HepG2 (cell line): ENCODE data around the gene TEX35. TPM values are rescaled to one million over a fixed set of nuclear protein-coding genes. Genes with fewer than 3 reads are reported as not detected.

ENCODE experiments used
- ATAC-seq: fragments of 200-7000 bp; cut with Tn5 transposase; 3 replicates; pipeline ENCODE4 v1.9.1; 2020; ENCODE audit warnings: mild to moderate bottlenecking, moderate library complexity
- BruUV-seq: library from RNA; stranded (reverse); fragments of 400-500 nt; replicated peaks from 2 replicates; lab custom pipeline; 2021; lab: Mats Ljungman, UMichigan
- CTCF ChIA-PET: fragments of 300-600 bp; formaldehyde crosslinking; extraction: SDS; loops from one replicate; lab custom pipeline; 2021; ENCODE audit warnings: low total read pairs, inconsistent platforms, low intra/inter-chr PET ratio; lab: Yijun Ruan, JAX
- POLR2A ChIA-PET: fragments of 350-600 bp; sonication (Branson Sonifier 250); formaldehyde crosslinking; loops from one replicate; lab custom pipeline; 2020; ENCODE audit warnings: antibody characterized with exemption, inconsistent platforms; lab: Yijun Ruan, JAX
- DNase-seq: peaks from one replicate; pipeline ENCODE4 v3.0.0-alpha.2; 2015; ENCODE audit warnings: low spot score
- FAIRE-seq: peaks from 3 replicates; lab custom pipeline; 2011; peaks lifted over from hg19 to GRCh38; lab: Jason Lieb, UNC
- H2AFZ ChIP-seq: one replicate; pipeline ENCODE4 v1.6.1; 2011; ENCODE audit warnings: low read length, inconsistent platforms
- H3K27ac ChIP-seq: fragments of 300-600 bp; 3 replicates; pipeline ENCODE4 v1.8.0; 2011; ENCODE audit warnings: mixed run types, mild to moderate bottlenecking, mixed read lengths, low read length, inconsistent platforms; ENCODE audit not compliant: insufficient read depth; ENCODE audit errors: extremely low read length
- H3K27me3 ChIP-seq, 2 experiments: fragments of 200-600 bp in 1 of 2; 2 replicates in 1 of 2; 3 replicates in 1 of 2; pipeline versions ENCODE4 v1.6.0 to v1.8.0; 2011; ENCODE audit warnings: low read length in 2 of 2, mild to moderate bottlenecking in 2 of 2, moderate library complexity in 2 of 2, inconsistent platforms in 1 of 2; ENCODE audit not compliant: insufficient read depth in 2 of 2, control insufficient read depth in 1 of 2
- H3K36me3 ChIP-seq, 2 experiments: fragments of 200-600 bp in 1 of 2; replicated peaks in 1 of 2; 2 replicates in 1 of 2; 3 replicates in 1 of 2; pipeline versions ENCODE4 v1.5.1 to v1.8.0; 2011; ENCODE audit warnings: low read length in 2 of 2, inconsistent platforms in 1 of 2; ENCODE audit not compliant: insufficient read depth in 2 of 2, control insufficient read depth in 1 of 2
- H3K4me1 ChIP-seq: 2 replicates; pipeline ENCODE4 v1.5.1; 2012; ENCODE audit warnings: low read length, inconsistent platforms; ENCODE audit not compliant: insufficient read depth
- H3K4me2 ChIP-seq: 2 replicates; pipeline ENCODE4 v1.6.0; 2011; ENCODE audit warnings: low read depth, low read length, inconsistent platforms
- H3K4me3 ChIP-seq, 3 experiments: fragments of 200-600 bp in 1 of 3; sonication (generic), shearing (Covaris generic) in 1 of 3; replicated peaks in 1 of 3; 2 replicates each; pipeline ENCODE4 v1.5.1; 2011 to 2016; ENCODE audit warnings: low read length in 3 of 3, inconsistent platforms in 2 of 3, low read depth in 2 of 3, mild to moderate bottlenecking in 2 of 3, control low read depth in 1 of 3, mixed read lengths in 1 of 3; ENCODE audit not compliant: insufficient read depth in 1 of 3
- H3K79me2 ChIP-seq: one replicate; pipeline ENCODE4 v1.6.1; 2011; ENCODE audit warnings: low read length, inconsistent platforms; ENCODE audit not compliant: insufficient read depth
- H3K9ac ChIP-seq: 2 replicates; pipeline ENCODE4 v1.6.0; 2011; ENCODE audit warnings: mild to moderate bottlenecking, low read depth, low read length, inconsistent platforms; ENCODE audit not compliant: insufficient read depth
- H3K9me3 ChIP-seq: 2 replicates; pipeline ENCODE4 v1.5.1; 2012; ENCODE audit warnings: mild to moderate bottlenecking, low read length
- H4K20me1 ChIP-seq: 2 replicates; pipeline ENCODE4 v1.6.0; 2011; ENCODE audit warnings: inconsistent platforms, mild to moderate bottlenecking, low read length, moderate library complexity; ENCODE audit not compliant: insufficient read depth
- ZFP36L1 ChIP-seq: sonication (generic); formaldehyde crosslinking; IDR thresholded peaks from 2 replicates; pipeline ENCODE4 v1.8.0; 2022; ENCODE audit warnings: mild to moderate bottlenecking, missing genetic modification reagents, moderate library complexity
- ZNF644 ChIP-seq: IDR thresholded peaks from 2 replicates; pipeline ENCODE4 v1.6.1; 2016; ENCODE audit warnings: low read depth
- WGBS: methylation state at CpG from one replicate; pipeline ENCODE4 v1.1.6; 2017; ENCODE audit warnings: low lambda C conversion rate; 5-methylcytosine and 5-hydroxymethylcytosine counted together
- in situ Hi-C: cut with HindIII; loops from 2 replicates; pipeline ENCODE4 v1.10.0; 2017; ENCODE audit warnings: low pct_unique_long_range_greater_than_20kb; ENCODE audit not compliant: extremely low pct_ligation_motif_present
- intact Hi-C: fragments of 100-400 bp; cut with micrococcal nuclease; formaldehyde crosslinking; loops from one replicate; pipeline ENCODE4 v1.10.0; 2022; ENCODE audit not compliant: unreplicated experiment
- polyA plus RNA-seq, 8 experiments: library from polyadenylated mRNA; depleted of rRNA in 3 of 8; stranded (reverse) in 7 of 8; unstranded in 1 of 8; fragments of >200 nt; fragmentation: Illumina TruSeq in 4 of 8; extraction: Trizol in 4 of 8; gene quantifications; 2 replicates each; pipeline versions ENCODE4 v1.2.1 to v1.2.3, GENCODE V29; 2011 to 2016; ENCODE audit warnings: low read depth in 4 of 8, missing spikeins in 1 of 8, mixed read lengths in 1 of 8; ENCODE audit not compliant: insufficient read depth in 1 of 8
- small RNA-seq, 3 experiments: library from RNA; depleted of rRNA; stranded (forward); fragments of <200 nt; gene quantifications; one replicate each; pipeline ENCODE3, GENCODE V24; 2012; ENCODE audit warnings: low read depth in 2 of 3, low replicate concordance in 1 of 3; ENCODE audit not compliant: insufficient read length in 3 of 3, insufficient read depth in 2 of 3
- total RNA-seq, 5 experiments: library from RNA; depleted of rRNA; stranded (reverse); fragments of >200 nt; fragmentation: Illumina TruSeq; extraction: Trizol; gene quantifications; 2 replicates each; pipeline ENCODE4 v1.2.3, GENCODE V29; 2016; ENCODE audit warnings: low read depth in 1 of 5

TEX35 gene
- total and polyA plus RNA-seq, 2 of the 13 experiments (the other 11 are each of a cell fraction or from before 2014, with no cell fraction given): not detected

GRCh38 chr1:178571807-178572206, 58.9 kb downstream of the TEX35 start:
- Histone ChIP-seq H3K4me1 (0 out of 2 replicates have a peak, but pooled peaks cover 6% of the 10 kb centered on the region), H3K9me3 (no peaks in the 10 kb centered on the region), H3K27ac (no peak overlapping the region), H3K4me3 (no peak overlapping the region), H3K9ac (no peak overlapping the region), H3K4me2 (no peak overlapping the region), H3K27me3 (no peaks in the 10 kb centered on the region), H3K36me3 (no peaks in the 10 kb centered on the region), H4K20me1 (no peaks in the 10 kb centered on the region), H2AFZ (no peak overlapping the region), H3K79me2 (no peaks in the 10 kb centered on the region)
- no peak for DNase-seq
- ChIA-PET CTCF (no interaction called here), POLR2A (no interaction called here)
- TF ChIP-seq ZFP36L1 (no peak), ZNF644 (CRISPR knock-in tag) (no peak)
- 64% methylated on average over 4 of the region's 4 CpGs for WGBS
- BruUV-seq: no TSS peak
- no peak for FAIRE-seq
- no peak for ATAC-seq
- intact Hi-C loops: no loop called here
- in situ Hi-C loops: no loop called here

Small RNA genes within 50 kb of the gene (small RNA-seq; reads per million reads assigned to genes)
- 0 reads per million in 3 experiments for gene RF00017
- gene RNA5SP69: 0 reads per million in 3 experiments

Other genes starting within 250 kb of the TEX35 start
- gene CLEC20A, start 16.1 kb upstream of the TEX35 start, total RNA-seq (2016; rRNA removed; fragmentation: Illumina TruSeq; extraction: Trizol): not detected in 2 replicates
- not detected in 2 replicates for gene CLEC20A, start 16.1 kb upstream of the TEX35 start, polyA plus RNA-seq (2011; rRNA removed)
- gene RALGPS2, start 212.1 kb downstream of the TEX35 start, total RNA-seq (2016; rRNA removed; fragmentation: Illumina TruSeq; extraction: Trizol): 36.0 and 58.5 TPM in 2 replicates
- 14.4 and 15.6 TPM in 2 replicates for gene RALGPS2, start 212.1 kb downstream of the TEX35 start, polyA plus RNA-seq (2011; rRNA removed)